Stomach (tissue), 9 donors: ENCODE measurements around the gene SPACDR. TPM values are rescaled to one million over a fixed set of nuclear protein-coding genes. Genes with fewer than 3 reads are reported as not detected.
A peak's percentile ranks its signal among the peaks of the same experiment; 100 is the strongest.

ENCODE experiments used
- DNase-seq, 2 donors: peaks; one replicate each; pipeline versions ENCODE4 v3.0.0 to v3.0.0-alpha.2; 2013 to 2019
- H3K27ac ChIP-seq, 5 donors: fragments of 200-600 bp in 4 of 5; sonication (generic) in 4 of 5; one replicate each; pipeline ENCODE4 v1.5.1; 2013 to 2019; ENCODE audit warnings: mild to moderate bottlenecking in 1 of 5, moderate library complexity in 1 of 5
- H3K27me3 ChIP-seq, 3 donors: fragments of 200-600 bp; sonication (generic); one replicate each; pipeline ENCODE4 v1.5.1; 2017 to 2019; ENCODE audit warnings: mixed run types in 1 of 3
- H3K36me3 ChIP-seq, 4 donors: fragments of 200-600 bp; sonication (generic); 1 replicate in 3 of 4; 2 replicates in 1 of 4; pipeline ENCODE4 v1.5.1; 2016 to 2019
- H3K4me1 ChIP-seq, 4 donors: fragments of 200-600 bp; sonication (generic); one replicate each; pipeline ENCODE4 v1.5.1; 2016 to 2019
- H3K4me3 ChIP-seq, 4 donors: fragments of 200-600 bp; sonication (generic) in 3 of 4; one replicate each; pipeline ENCODE4 v1.5.1; 2016 to 2019; ENCODE audit warnings: mild to moderate bottlenecking in 1 of 4
- H3K9me3 ChIP-seq, 4 donors: fragments of 200-600 bp; sonication (generic); one replicate each; pipeline ENCODE4 v1.5.1; 2016 to 2019
- EP300 ChIP-seq: sonication (generic); formaldehyde crosslinking; IDR thresholded peaks from one replicate; pipeline ENCODE4 v1.6.1; 2017; ENCODE audit warnings: antibody characterized with exemption
- POLR2A ChIP-seq, 4 donors: fragments of 450-650 bp; IDR thresholded peaks; one replicate each; pipeline ENCODE4 v1.6.1; 2016; ENCODE audit warnings: antibody characterized with exemption in 4 of 4, control low read depth in 2 of 4, mild to moderate bottlenecking in 1 of 4, moderate library complexity in 1 of 4
- POLR2AphosphoS5 ChIP-seq, 3 donors: sonication (generic); formaldehyde crosslinking; IDR thresholded peaks; one replicate each; pipeline ENCODE4 v1.6.1; 2016; ENCODE audit warnings: antibody characterized with exemption in 3 of 3
- WGBS, 5 donors: extraction: QIAGEN DNeasy Blood & Tissue Kit in 3 of 5; methylation state at CpG; one replicate each; pipeline versions ENCODE4 v1.1.5 to v1.1.7; 2013 to 2018; 5-methylcytosine and 5-hydroxymethylcytosine counted together
- intact Hi-C: fragments of 100-400 bp; cut with DNase I; formaldehyde crosslinking; loops from one replicate; pipeline ENCODE4 v1.15.1; 2023; ENCODE audit warnings: low total_unique reads
- polyA plus RNA-seq, 3 donors: library from polyadenylated mRNA; stranded (reverse); fragments of 200-250 nt; gene quantifications; one replicate each; pipeline ENCODE4 v1.2.3, GENCODE V29; 2013
- total RNA-seq, 5 donors: library from RNA; depleted of rRNA; stranded (reverse); fragments of >200 nt; gene quantifications; one replicate each; pipeline versions ENCODE4 v1.1.0 to v1.2.3, GENCODE V29; 2014 to 2016
- TF ChIP-seq, protein P1 (sequence below), 7 experiments: fragments of 450-650 bp in 4 of 7; fragments of 200-600 bp in 3 of 7; sonication (generic) in 3 of 7; IDR thresholded peaks; one replicate each; pipeline ENCODE4 v1.5.1; 2016 to 2019; ENCODE audit warnings: antibody characterized with exemption in 7 of 7, control low read depth in 2 of 7, mild to moderate bottlenecking in 1 of 7
- donor health status: healthy with polysubstance abuse.
- donor health status: Bipolar disorder and iron deficiency.
- donor health status: healthy.

The SPACDR gene
- total and polyA plus RNA-seq, 8 donors = 0.65 to 2.3 (median 1.1) TPM; not detected in 5

DNA sequence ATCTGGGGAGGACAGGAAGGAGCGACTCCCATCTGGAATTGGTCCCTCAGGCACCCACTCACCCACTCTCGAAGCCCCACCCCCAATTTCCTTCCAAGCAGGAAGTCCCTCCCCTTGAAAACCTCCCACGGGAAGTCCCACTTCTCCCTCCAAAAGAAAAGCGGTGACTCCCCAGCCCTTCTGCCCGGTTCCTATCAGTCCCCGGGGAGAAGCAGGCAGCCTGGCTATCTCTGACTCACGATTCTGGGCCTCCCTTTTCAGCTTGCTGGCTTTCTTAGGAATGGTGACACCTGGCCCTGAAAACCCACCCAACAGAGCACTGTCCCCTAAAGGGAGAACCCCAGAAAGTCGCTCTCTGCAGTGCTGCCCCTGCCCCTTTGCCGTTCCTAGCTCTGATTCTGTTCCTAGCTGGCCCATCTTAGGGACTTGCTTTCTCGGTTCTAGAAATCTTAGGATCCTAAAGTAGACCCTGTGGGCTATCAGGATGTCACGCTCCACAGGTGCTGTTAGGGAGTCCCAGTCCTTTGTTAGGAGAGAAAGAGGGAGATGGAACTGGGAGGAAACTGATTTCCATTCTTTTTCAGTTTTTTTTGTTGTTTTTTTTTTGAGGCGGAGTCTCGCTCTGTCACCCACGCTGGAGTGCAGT lies 8.9 kb upstream of the SPACDR start:
- H3K27ac ChIP-seq = peak overlapping the region; percentile 14 to 75 (median 67)

DNA sequence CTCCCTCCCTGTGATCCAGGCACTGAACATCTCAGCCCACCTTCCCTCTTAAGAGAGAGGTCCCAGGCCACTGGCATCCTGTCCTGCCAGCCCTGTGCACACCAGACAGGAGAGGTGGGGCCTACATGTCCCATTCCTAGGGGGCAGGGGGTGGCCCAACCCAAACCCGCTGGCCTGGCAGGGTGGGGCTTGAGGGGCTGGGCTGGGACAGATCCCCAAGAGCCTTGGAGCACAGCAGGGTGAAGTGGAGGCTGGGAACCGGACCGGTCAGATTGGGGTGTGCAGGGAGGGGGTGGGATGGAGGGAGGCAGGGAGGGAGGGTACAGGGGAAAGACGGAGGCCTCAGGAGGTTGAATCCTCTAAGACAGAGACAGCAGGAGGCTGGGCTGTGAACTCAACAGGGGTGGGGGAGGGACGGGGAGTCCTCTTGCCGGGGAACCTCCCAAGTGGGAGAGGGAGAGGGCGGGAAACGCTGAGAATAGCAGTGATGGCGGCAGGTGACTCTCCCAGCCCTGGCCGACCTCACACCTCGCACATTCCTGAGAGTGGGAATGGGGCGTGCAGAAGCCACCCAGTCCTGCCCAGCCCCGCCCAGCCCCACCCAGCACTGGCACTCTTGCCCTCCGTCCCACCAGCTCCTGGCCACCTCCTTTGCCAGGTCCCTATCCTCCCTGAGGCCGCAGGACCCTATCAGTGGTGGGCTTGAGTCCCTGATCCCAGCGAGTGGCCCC lies 8.2 kb upstream of the SPACDR start:
- Histone ChIP-seq H3K36me3 (peaks cover 25 to 91% (median 67%) of the 10 kb centered on the region in 4 donors), H3K4me3 (no peak overlapping the region), H3K27me3 (no peaks in the 10 kb centered on the region), H3K9me3 (no peaks in the 10 kb centered on the region), H3K4me1 (peaks cover 50 to 88% (median 69%) of the 10 kb centered on the region in 4 donors), H3K27ac (peak overlapping the region; percentile 14 to 75 (median 67))
- 46 to 63% (median 50%) methylated on average over 12 to 16 of the region's 16 CpGs for WGBS, 5 donors
- TF ChIP-seq EP300 = no peak
- TF ChIP-seq POLR2AphosphoS5 (IDR thresholded peaks at IDR 0.05) = no peak
- TF ChIP-seq POLR2A (IDR thresholded peaks at IDR 0.05) = no peak
- TF ChIP-seq, protein P1, sequence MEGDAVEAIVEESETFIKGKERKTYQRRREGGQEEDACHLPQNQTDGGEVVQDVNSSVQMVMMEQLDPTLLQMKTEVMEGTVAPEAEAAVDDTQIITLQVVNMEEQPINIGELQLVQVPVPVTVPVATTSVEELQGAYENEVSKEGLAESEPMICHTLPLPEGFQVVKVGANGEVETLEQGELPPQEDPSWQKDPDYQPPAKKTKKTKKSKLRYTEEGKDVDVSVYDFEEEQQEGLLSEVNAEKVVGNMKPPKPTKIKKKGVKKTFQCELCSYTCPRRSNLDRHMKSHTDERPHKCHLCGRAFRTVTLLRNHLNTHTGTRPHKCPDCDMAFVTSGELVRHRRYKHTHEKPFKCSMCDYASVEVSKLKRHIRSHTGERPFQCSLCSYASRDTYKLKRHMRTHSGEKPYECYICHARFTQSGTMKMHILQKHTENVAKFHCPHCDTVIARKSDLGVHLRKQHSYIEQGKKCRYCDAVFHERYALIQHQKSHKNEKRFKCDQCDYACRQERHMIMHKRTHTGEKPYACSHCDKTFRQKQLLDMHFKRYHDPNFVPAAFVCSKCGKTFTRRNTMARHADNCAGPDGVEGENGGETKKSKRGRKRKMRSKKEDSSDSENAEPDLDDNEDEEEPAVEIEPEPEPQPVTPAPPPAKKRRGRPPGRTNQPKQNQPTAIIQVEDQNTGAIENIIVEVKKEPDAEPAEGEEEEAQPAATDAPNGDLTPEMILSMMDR (IDR thresholded peaks at IDR 0.05) = no peak
- intact Hi-C loops = loop anchor here (5.0 to 10.0 kb wide), 2 partner anchors 90 to 203 kb away; partner anchors contain the start of gene GNB2
- no peak for DNase-seq

More for the DNA sequence above, 8.9 kb upstream of the SPACDR start:
- Histone ChIP-seq H3K4me3 (no peak overlapping the region), H3K4me1 (peaks cover 55 to 88% (median 72%) of the 10 kb centered on the region in 4 donors), H3K27me3 (no peaks in the 10 kb centered on the region), H3K9me3 (no peaks in the 10 kb centered on the region), H3K36me3 (peaks cover 25 to 84% (median 60%) of the 10 kb centered on the region in 4 donors)
- no peak for DNase-seq
- intact Hi-C loops = loop anchor here (5.0 to 10.0 kb wide), 2 partner anchors 89 to 202 kb away; partner anchors contain the start of gene GNB2
- 51 to 65% (median 54%) methylated on average over 11 to 14 of the region's 14 CpGs for WGBS, 5 donors
- TF ChIP-seq POLR2A (IDR thresholded peaks at IDR 0.05) (no peak), EP300 (no peak), POLR2AphosphoS5 (IDR thresholded peaks at IDR 0.05) (no peak)
- TF ChIP-seq, protein P1 (IDR thresholded peaks at IDR 0.05) = no peak

DNA sequence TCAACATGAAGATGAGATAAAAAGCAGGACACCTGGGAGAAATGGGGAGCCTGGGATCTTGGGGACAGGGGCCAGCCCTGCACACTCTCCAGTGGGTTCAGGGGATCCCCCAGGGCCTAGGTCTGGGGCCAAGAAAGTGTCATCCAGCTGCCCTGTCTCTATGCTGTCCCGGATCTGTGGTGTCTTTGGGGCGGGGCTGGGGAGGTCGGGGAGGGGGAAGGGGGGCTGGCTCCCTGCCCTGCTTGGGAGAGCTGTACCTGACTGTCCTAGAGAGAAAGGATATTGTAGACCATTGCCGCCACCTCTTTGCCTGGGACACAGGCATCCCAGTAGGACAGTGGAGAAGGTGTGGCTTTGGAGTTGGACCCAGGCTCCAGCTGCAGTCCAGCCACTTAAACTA lies 7.0 kb upstream of the SPACDR start:
- TF ChIP-seq EP300 (no peak), POLR2AphosphoS5 (IDR thresholded peaks at IDR 0.05) (no peak), POLR2A (IDR thresholded peaks at IDR 0.05) (no peak)
- TF ChIP-seq, protein P1 (IDR thresholded peaks at IDR 0.05) = no peak
- no peak overlapping the region for H3K4me3 ChIP-seq
- H3K4me1 ChIP-seq = peaks cover 44 to 86% (median 65%) of the 10 kb centered on the region in 4 donors
- WGBS, 5 donors = 39 to 54% (median 48%) methylated on average over 3 to 4 of the region's 4 CpGs
- no peaks in the 10 kb centered on the region for H3K27me3 ChIP-seq
- no peak for DNase-seq
- H3K36me3 ChIP-seq = peaks cover 25 to 95% (median 73%) of the 10 kb centered on the region in 4 donors
- intact Hi-C loops = loop anchor here (5.0 to 10.0 kb wide), 2 partner anchors 91 to 204 kb away; partner anchors contain the start of gene GNB2
- no peaks in the 10 kb centered on the region for H3K9me3 ChIP-seq
- H3K27ac ChIP-seq = peak overlapping the region in 2 of 5 donors; percentile 67 to 75
